Measurements from ENCODE around the gene STRADA.

The STRADA gene

GRCh38 chr17:63692195-63692816 lies 49.3 kb downstream of the STRADA start:
- H3K36me3 Mint-ChIP-seq: peaks cover 18% of the 10 kb centered on the region

DNA sequence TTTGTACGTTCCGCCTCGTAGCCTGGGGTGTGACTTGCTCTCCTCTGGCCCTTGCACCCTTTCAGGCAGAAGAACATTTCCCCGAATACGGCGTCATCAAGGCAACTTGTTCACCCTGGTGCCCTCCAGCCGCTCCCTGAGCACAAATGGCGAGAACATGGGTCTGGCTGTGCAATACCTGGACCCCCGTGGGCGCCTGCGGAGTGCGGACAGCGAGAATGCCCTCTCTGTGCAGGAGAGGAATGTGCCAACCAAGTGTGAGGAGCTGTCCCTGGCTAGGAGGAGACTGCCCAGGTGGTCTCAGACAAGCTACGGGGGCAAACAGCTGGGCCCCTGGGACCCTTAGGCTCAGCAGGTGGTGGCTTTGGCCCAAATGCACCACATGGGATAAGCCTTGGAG lies 52.1 kb downstream of the STRADA start:
- Mint-ChIP-seq H3K36me3 (peaks cover 16% of the 10 kb centered on the region), H3K9me3 (no peaks in the 10 kb centered on the region), H3K4me1 (peaks cover 12% of the 10 kb centered on the region), H3K27me3 (no peaks in the 10 kb centered on the region), H3K4me3 (no peak overlapping the region), H3K27ac (no peak overlapping the region)
- ATAC-seq (ENCODE audit: low read depth): no peak
- DNase-seq (ENCODE audit: low spot score in 2 of 2): no peak

More at GRCh38 chr17:63692195-63692816, 49.3 kb downstream of the STRADA start:
- Mint-ChIP-seq H3K4me1 (peaks cover 38% of the 10 kb centered on the region), H3K9me3 (no peaks in the 10 kb centered on the region), H3K27ac (peak overlapping the region; percentile 37), H3K27me3 (no peaks in the 10 kb centered on the region), H3K4me3 (no peak overlapping the region)
- DNase-seq (ENCODE audit: low spot score in 2 of 2) (no peak), ATAC-seq (ENCODE audit: low read depth) (no peak)

- Mint-ChIP-seq H3K4me3 (no peak overlapping the region), H3K9me3 (no peaks in the 10 kb centered on the region), H3K27me3 (no peaks in the 10 kb centered on the region), H3K36me3 (peaks cover 20% of the 10 kb centered on the region), H3K27ac (peak overlapping the region; percentile 80), H3K4me1 (peaks cover 5% of the 10 kb centered on the region)
- no peak for ATAC-seq (ENCODE audit: low read depth)
- DNase-seq (ENCODE audit: low spot score in 2 of 2): no peak
These were observed 53.1 kb downstream of the STRADA start for GRCh38 chr17:63688396-63689020.

GRCh38 chr17:63686138-63686685 lies 55.4 kb downstream of the STRADA start:
- Mint-ChIP-seq H3K9me3 (no peaks in the 10 kb centered on the region), H3K27me3 (no peaks in the 10 kb centered on the region), H3K4me1 (peaks cover 2% of the 10 kb centered on the region), H3K4me3 (no peak overlapping the region), H3K27ac (peak overlapping the region; percentile 71), H3K36me3 (peaks cover 28% of the 10 kb centered on the region)
- no peak for ATAC-seq (ENCODE audit: low read depth)
- no peak for DNase-seq (ENCODE audit: low spot score in 2 of 2)

DNA sequence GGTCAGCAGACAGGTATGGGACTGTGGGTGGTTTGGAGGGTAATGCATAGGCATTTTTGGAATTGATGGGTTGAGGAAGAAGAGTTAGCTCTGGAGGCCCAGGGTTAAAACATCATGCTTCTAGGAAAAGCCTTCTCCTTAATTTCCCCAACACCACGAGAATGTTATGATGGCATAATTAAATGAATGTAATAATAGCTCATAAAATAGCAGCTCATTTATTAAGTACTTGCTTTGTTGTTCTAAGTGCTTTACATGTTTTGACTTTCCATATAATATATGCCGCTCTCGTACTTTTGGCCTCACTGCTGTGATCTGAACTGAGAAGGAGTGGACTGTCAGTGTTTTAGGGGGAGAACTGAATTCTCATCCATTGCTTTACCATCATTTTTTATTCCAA lies 56.0 kb downstream of the STRADA start:
- no peak for ATAC-seq (ENCODE audit: low read depth)
- no peaks in the 10 kb centered on the region for H3K9me3 Mint-ChIP-seq
- H3K27me3 Mint-ChIP-seq: no peaks in the 10 kb centered on the region
- peaks cover 2% of the 10 kb centered on the region for H3K4me1 Mint-ChIP-seq
- peaks cover 28% of the 10 kb centered on the region for H3K36me3 Mint-ChIP-seq
- H3K4me3 Mint-ChIP-seq: no peak overlapping the region
- DNase-seq (ENCODE audit: low spot score in 2 of 2): no peak
- H3K27ac Mint-ChIP-seq: peak overlapping the region; percentile 71

GRCh38 chr17:63685041-63685440 lies 56.6 kb downstream of the STRADA start:
- Mint-ChIP-seq H3K27me3 (no peaks in the 10 kb centered on the region), H3K4me3 (no peak overlapping the region), H3K36me3 (peaks cover 29% of the 10 kb centered on the region), H3K9me3 (no peaks in the 10 kb centered on the region), H3K27ac (no peak overlapping the region), H3K4me1 (peaks cover 2% of the 10 kb centered on the region)
- DNase-seq (ENCODE audit: low spot score in 2 of 2) (no peak), ATAC-seq (ENCODE audit: low read depth) (no peak)

- Mint-ChIP-seq H3K4me3 (no peak overlapping the region), H3K9me3 (no peaks in the 10 kb centered on the region), H3K36me3 (peaks cover 31% of the 10 kb centered on the region), H3K4me1 (peaks cover 2% of the 10 kb centered on the region), H3K27ac (no peak overlapping the region), H3K27me3 (no peaks in the 10 kb centered on the region)
- DNase-seq (ENCODE audit: low spot score in 2 of 2) (no peak), ATAC-seq (ENCODE audit: low read depth) (no peak)
These were observed 58.6 kb downstream of the STRADA start for GRCh38 chr17:63682981-63683380.

- Mint-ChIP-seq H3K36me3 (peaks cover 31% of the 10 kb centered on the region), H3K27ac (no peak overlapping the region), H3K9me3 (no peaks in the 10 kb centered on the region), H3K27me3 (no peaks in the 10 kb centered on the region), H3K4me1 (peaks cover 2% of the 10 kb centered on the region), H3K4me3 (no peak overlapping the region)
- ATAC-seq (ENCODE audit: low read depth) (no peak), DNase-seq (ENCODE audit: low spot score in 2 of 2) (no peak)
These were observed 59.2 kb downstream of the STRADA start for GRCh38 chr17:63682441-63682840.

GRCh38 chr17:63681530-63681929 lies 60.1 kb downstream of the STRADA start:
- Mint-ChIP-seq H3K36me3 (peaks cover 31% of the 10 kb centered on the region), H3K9me3 (no peaks in the 10 kb centered on the region), H3K27ac (no peak overlapping the region), H3K27me3 (no peaks in the 10 kb centered on the region), H3K4me3 (no peak overlapping the region), H3K4me1 (peaks cover 2% of the 10 kb centered on the region)
- ATAC-seq (ENCODE audit: low read depth) (no peak), DNase-seq (ENCODE audit: low spot score in 2 of 2) (no peak)

DNA sequence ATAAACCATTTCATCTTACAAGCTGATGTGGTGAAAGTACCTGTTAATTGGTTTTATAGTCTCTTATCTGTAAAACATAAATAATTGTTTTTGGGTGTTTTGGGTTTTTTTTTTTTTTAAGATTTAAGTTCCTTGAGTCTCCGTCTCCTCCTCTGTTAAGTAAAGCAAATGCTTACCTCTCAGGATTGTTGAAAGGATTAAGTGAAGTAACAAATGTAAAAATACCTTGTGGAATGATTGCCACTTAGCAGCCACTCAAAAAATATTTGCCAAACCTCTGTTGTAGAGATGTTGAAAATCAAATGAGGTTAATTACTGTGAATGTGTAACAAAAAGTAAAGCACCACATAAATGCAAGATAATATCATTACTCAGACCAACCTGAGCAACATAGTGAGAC lies 60.9 kb downstream of the STRADA start:
- DNase-seq (ENCODE audit: low spot score in 2 of 2): no peak
- H3K4me3 Mint-ChIP-seq: no peak overlapping the region
- no peaks in the 10 kb centered on the region for H3K27me3 Mint-ChIP-seq
- peaks cover 29% of the 10 kb centered on the region for H3K36me3 Mint-ChIP-seq
- H3K4me1 Mint-ChIP-seq: peaks cover 4% of the 10 kb centered on the region
- ATAC-seq (ENCODE audit: low read depth): no peak
- H3K27ac Mint-ChIP-seq: no peak overlapping the region
- no peaks in the 10 kb centered on the region for H3K9me3 Mint-ChIP-seq

DNA sequence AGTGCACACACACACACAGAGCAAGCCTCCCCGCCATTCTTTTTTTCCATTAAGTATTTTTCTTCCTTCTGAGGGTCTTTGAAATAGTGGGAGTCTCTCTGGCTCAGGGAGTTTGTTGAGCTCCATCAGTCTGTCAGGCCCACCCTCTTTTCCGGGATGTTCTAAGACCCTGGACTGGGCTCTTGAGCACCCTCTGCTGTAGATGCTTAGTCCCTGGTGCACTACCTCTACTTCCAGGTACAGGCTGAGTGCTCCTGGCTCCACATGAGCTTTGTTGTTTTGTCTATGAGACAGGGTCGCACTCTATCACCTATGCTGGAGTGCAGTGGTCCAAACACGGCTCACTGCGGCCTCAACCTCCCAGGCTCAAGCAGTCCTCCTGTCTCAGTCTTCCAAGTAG lies 62.4 kb downstream of the STRADA start:
- H3K27me3 Mint-ChIP-seq: no peaks in the 10 kb centered on the region
- H3K9me3 Mint-ChIP-seq: no peaks in the 10 kb centered on the region
- H3K4me3 Mint-ChIP-seq: no peak overlapping the region
- H3K36me3 Mint-ChIP-seq: peaks cover 29% of the 10 kb centered on the region
- peaks cover 11% of the 10 kb centered on the region for H3K4me1 Mint-ChIP-seq
- H3K27ac Mint-ChIP-seq: no peak overlapping the region
- no peak for DNase-seq (ENCODE audit: low spot score in 2 of 2)
- ATAC-seq (ENCODE audit: low read depth): no peak

GRCh38 chr17:63676584-63676983 lies 65.0 kb downstream of the STRADA start:
- DNase-seq (ENCODE audit: low spot score in 2 of 2) (no peak), ATAC-seq (ENCODE audit: low read depth) (no peak)
- peaks cover 24% of the 10 kb centered on the region for H3K36me3 Mint-ChIP-seq
- no peak overlapping the region for H3K4me3 Mint-ChIP-seq
- H3K27ac Mint-ChIP-seq: no peak overlapping the region
- H3K27me3 Mint-ChIP-seq: no peaks in the 10 kb centered on the region
- no peaks in the 10 kb centered on the region for H3K9me3 Mint-ChIP-seq
- H3K4me1 Mint-ChIP-seq: peaks cover 10% of the 10 kb centered on the region

DNA sequence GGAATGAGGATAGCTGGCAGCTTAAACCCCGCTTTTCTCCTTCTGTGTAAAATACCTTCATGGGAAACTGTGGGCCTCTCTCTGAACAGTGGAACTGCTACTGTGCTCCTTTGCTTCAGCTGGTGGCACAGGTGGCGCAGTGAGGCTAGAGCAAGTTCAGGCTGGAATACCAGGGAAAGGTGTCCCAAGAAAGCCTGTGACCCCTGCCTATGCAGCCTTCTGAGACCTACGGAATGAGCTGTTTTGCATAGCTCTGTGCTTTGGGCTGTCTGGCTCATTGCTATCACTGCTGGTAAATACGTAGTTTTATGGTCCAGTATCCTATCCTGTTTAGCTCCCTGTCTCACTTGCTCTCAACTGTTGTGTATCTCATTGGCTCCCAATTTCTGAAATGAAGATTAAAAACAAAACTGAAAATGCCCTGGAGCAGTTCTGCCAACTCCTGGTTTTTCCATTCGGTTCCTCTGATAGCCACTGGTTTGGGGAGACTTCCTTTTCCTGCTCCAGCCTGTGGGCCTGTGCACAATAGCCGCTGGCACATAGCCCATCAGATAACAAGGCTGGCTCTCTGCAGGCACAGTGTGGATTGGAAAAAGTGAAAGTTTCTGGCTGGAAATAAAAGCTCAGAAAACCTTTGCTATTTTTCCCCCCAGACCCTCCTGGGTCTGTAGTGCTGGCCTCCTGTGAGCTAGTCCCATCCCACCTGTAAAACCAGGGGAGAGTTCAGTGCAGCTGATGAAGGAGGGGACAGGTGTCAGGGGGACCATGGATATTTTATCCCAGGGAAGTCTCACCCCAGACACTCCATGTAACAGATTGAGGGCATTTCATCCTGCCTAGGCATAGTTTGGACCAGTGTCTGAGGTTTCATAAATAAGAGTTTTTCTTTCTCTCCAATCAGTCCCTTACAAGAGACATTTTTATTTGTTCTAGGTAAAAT lies 65.7 kb downstream of the STRADA start:
- no peak overlapping the region for H3K4me3 Mint-ChIP-seq
- no peaks in the 10 kb centered on the region for H3K27me3 Mint-ChIP-seq
- ATAC-seq (ENCODE audit: low read depth) (no peak), DNase-seq (ENCODE audit: low spot score in 2 of 2) (no peak)
- peaks cover 10% of the 10 kb centered on the region for H3K4me1 Mint-ChIP-seq
- no peak overlapping the region for H3K27ac Mint-ChIP-seq
- peaks cover 22% of the 10 kb centered on the region for H3K36me3 Mint-ChIP-seq
- H3K9me3 Mint-ChIP-seq: no peaks in the 10 kb centered on the region

GRCh38 chr17:63675231-63675606 lies 66.4 kb downstream of the STRADA start:
- H3K36me3 Mint-ChIP-seq: peaks cover 26% of the 10 kb centered on the region
- no peaks in the 10 kb centered on the region for H3K27me3 Mint-ChIP-seq
- ATAC-seq (ENCODE audit: low read depth) (no peak), DNase-seq (ENCODE audit: low spot score in 2 of 2) (no peak)
- H3K9me3 Mint-ChIP-seq: no peaks in the 10 kb centered on the region
- H3K4me3 Mint-ChIP-seq: no peak overlapping the region
- peaks cover 13% of the 10 kb centered on the region for H3K4me1 Mint-ChIP-seq
- H3K27ac Mint-ChIP-seq: no peak overlapping the region
